GM19438 (cell line): Measurements from ENCODE around the gene DMC1.
A peak's percentile ranks its signal among the peaks of the same experiment; 100 is the strongest.
"Not testable (repeated sequence)": the region's sequence is repeated elsewhere in the genome, so short reads cannot be mapped to it uniquely, and the experiment has no call there.

Experiments
- ATAC-seq: cut with Tn5 transposase; IDR thresholded peaks from one replicate; pipeline ENCODE4 v1.9.1; 2021; ENCODE audit warnings: low read depth; ENCODE audit not compliant: unreplicated experiment

The DMC1 gene, protein sequence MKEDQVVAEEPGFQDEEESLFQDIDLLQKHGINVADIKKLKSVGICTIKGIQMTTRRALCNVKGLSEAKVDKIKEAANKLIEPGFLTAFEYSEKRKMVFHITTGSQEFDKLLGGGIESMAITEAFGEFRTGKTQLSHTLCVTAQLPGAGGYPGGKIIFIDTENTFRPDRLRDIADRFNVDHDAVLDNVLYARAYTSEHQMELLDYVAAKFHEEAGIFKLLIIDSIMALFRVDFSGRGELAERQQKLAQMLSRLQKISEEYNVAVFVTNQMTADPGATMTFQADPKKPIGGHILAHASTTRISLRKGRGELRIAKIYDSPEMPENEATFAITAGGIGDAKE

DNA sequence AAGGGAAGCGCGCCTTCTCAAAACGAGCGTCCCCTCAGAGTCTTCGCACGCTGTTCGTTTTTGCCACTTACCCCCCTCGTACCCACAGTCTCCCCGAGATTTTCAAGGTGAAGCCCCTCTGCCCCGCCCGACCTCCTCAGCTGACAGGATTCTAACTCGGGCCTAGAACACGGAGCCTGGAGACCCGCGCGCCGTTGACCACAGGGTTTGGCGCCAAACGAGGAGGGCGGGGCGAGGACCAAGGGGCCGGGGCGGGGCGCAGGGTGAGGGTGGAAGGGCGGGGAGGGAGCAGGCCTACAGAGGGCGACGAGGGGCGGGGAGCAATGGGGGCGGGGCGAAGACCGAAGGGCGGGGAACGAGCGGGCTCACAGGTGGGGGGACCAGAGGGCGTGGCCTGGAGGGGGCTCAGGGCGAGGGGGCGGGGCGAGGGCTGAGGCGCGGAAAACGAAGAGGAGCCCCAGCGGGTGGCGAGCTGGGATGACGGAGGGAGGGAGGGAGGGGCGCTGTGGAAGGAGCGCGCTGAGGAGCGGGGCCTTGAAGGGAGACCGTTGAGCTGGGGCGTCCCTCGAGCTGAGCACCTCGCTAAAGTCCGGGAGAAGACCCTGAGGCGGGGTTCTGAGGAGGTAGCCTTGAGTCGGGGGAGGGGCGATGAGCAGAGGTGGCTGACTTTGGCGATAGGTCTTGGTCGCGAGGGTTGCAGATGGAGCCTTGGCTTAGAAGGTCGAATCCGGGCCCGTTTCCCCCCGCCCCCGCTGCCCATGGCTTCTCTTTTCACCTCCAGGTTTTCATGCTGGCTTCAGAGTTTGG lies at the start of gene DMC1:
Gene DMC1 (minus strand): TSS at position 212 of the 807 bp plus-strand sequence. CDS start 1,927 bp downstream, outside the sequence.
- ATAC-seq: peak; percentile 66

DNA sequence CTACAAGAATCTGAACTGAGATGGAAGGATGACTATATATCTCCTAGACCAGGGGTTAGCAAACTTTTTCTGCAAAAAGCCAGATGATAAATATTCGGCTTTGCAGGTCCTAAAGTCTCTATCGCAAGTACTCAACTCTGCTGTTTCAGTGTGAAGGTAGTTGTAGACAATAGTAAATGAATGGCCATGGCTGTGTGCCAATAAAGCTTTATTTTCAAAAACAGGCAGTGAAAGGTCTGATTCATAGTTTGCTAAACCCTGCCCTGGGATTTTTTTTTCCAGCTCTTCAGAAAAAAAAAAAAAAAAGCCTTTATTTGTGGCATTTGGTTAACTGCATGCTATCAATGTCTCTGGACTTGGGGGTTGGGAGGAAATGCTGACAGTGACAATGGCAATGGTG lies 48.7 kb upstream of the DMC1 start:
- ATAC-seq: no peak

DNA sequence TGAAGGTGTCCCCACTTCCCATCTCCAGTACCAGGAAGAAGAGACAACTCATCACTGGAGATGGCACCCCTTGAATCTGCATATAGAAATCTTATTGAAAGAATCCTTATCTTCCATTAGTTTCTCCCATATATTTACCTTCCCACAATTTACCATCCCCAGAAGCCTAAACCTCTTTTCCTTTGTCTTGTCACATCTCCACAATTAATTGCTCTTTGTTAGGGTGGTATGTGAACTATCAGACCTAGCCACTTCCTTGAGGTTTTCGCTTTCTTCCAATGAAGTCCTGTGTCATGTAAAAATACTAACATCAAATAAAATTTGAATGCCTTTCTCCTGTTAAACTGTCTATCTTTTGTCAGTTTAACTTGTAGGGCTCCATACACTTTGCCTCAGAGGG lies 48.3 kb upstream of the DMC1 start:
- ATAC-seq: no peak

DNA sequence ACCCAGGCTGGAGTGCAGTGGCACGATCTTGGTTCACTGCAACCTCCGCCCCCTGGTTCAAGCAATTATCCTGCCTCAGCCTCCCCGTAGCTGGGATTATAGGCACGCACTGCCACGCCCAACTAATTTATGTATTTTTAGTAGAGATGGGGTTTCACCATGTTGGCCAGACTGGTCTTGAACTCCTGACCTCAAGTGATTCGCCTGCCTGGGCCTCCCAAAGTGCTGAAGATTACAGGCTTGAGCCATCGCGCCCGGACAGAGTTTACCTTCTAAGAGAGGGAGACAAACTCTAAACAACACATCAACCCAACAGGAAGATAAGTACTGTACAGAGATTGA lies 45.1 kb upstream of the DMC1 start:
- ATAC-seq: not testable (repeated sequence)

DNA sequence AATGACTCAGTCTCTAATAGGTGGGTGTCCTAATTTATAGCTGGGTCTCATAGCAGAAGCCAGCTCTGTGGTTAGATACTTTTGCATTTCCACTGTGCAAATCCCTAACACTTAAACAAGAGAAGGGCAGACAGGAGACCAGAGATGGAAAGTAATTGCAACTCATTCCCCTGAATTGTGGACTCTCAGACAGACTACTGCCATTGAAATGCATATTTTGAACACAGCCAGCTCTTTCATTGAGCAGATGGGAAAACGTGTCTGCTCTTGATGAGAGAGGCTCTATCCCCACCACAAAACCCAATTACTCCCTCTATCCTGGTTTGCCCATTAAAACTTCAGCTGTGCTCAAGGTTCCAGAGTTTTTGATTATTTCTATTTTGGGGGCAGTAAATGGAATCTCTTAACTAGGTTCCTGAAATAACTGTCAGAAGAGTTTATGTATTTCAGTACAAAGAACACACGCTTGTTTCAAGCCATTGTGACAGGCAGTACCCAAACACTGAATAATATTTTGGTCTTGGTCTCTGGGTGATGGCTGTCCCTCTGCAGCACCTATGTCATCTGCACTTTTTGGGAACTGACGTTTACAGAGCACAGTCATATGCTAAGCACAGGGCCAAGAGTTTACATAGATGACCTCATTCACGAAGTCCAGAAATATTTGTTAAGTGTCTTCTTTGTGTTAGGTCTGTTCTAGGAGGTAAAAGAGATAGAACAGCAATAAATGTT lies 44.5 kb upstream of the DMC1 start:
- no peak for ATAC-seq

DNA sequence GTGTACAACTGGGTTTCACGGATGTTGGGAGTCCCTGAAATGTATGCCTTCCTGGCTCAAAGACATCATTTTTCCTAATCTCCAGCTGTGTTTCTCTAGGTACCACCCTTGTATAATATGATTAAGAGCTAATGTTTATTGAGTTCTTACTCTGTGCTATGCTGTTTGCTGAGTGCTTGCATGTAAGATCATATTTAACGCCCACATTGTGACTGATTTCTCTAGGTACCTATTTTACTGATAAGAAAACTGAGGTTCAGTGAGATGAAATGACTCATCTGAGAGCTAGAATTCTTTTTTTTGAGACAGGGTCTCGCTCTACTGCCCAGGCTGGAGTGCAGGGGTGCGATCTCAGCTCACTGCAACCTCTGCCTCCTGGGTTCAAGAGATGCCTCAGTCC lies 43.6 kb upstream of the DMC1 start:
- ATAC-seq: no peak

DNA sequence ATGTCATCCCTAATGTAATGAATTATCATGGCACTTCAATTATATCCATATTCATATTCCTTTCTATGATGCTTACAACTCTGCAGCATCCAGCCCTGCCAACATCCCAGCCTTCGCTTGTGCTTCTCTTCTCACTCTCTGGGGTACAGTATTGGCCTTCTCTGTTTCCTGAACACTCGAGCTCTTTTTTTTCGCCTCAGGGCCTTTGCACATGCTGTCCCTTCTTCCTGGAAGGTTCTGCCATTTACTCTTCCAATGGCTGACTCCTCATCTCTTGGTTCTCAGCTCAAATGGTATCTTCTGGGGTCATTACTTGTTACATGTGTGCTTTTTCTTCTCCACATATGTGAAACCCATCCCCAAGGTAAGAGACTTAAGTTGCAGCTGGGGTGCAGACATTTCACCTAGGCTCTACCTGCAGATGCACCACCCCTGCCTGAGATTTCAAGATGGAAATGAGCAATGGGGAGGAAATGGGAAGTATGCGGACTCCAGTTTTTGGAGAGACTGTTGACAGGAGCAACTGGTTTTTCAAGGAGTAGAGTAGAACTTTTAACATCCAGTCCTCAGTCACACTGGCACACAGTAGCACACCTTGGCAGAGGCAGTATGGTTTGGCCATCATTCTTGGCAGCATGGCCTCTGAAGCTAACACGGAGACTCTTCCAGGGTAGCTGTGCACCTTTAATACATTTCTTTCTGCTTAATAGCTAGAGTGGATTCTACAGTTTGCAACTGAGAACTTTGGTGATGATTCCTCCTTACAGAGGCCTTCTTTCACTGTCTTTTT lies 42.4 kb upstream of the DMC1 start:
- no peak for ATAC-seq

DNA sequence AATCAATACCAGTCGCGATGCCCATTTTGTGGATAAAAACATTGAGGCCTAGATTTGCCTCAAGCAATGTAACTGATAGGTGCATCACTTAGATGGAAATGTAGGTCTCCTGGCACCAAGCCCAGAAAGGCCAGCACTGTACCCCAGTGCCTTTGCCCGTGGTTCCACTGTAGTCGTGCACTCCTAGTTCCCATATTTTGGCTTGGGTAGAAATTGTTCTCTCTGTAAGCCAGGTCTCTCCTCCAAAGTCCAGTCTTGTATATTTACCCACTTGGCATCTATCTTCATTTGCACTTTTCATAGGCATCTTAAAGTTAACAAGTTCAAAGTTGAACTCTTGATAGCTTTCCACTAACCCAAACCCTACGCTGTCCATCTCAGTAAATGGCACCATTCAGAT lies 41.6 kb upstream of the DMC1 start:
- no peak for ATAC-seq

DNA sequence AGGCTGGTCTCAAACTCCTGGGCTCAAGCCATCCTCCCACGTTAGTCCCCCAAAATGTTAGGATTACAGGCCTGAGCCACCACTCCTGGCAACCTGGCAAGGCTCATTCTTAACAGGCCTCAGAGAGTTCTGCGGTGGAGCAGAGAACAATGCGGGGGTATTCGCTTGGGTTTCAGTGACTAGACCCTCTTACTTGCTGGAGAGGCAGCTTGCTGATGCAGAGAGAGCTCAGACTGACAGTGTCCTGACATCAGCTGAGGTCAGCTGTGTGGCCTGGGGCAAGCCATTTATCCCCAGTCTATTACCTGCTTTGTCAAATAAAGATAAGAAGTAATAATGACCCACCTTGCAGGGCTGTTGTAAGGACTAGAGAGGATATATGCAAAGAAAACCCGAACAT lies 40.3 kb upstream of the DMC1 start:
- no peak for ATAC-seq

DNA sequence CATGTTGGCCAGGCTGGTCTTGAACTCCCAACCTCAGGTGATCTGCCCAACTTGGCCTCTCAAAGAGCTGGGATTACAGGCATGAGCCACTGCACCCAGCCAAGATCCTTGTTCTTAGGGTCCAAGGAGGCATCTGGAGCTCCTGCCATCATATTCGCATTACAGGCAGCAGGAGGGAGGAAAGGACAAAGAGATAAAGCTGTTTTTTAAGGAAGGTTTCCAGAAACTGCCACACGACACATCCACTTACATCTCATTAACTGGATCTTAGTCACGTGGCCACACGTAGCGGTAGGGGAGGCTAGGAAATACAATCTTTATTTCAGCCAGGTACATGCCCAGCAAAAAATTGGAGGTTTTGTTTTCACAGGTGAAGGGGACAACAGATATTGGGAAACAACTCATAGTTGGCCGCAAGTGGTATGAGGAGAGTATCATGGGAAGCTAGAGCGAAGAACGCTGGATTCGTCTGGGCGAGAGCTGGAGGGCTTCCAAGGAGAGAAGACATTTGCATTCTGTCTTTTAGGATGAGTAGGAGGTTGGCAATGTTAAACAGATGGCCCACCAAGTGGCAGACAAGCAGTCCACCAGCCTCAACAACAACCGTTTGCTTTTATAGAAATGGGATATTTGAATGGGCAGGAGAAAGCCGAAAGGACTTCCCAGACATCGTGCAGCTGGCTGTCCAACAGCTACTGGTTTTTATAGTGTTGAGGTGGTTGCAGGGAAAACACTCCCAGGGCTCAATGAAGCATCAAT lies 39.2 kb upstream of the DMC1 start:
- no peak for ATAC-seq

DNA sequence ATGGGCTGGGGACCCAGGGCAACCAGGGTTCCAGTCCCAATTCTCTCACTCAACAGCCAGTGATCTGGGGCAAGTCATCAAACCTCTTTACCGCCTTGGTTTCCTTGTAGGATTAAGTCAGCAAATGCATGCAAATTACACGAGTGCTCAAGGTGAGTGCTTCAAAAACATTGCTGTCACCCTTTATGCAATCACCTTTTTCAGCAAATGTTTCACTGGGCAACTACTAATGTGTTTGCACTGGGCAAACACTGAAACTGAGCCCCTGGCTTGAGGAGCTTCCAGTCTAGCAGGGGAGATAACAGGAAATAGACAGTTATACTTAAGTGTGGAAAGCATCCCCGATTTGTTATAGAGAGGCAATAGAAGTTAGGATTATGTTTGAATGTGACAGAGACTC lies 37.7 kb upstream of the DMC1 start:
- no peak for ATAC-seq

DNA sequence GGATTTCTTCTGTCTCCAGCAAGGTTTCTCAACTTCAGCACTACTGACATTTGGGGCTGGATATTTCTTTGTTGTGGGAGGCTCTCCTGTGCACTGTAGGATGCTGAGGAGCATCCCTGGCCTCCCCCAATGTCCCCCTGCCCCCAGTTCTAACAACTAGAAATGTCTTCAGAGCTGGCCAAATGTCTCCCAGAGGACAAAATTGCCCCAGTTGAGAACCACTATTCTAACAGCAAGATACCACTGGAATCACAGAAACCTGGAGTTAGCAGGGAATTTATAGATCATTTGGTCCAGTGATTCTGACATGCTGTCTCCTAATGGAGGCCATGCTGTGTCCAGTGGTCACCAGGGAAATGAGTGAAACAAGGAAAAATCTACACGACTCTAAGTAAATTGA lies 32.2 kb upstream of the DMC1 start:
- no peak for ATAC-seq

DNA sequence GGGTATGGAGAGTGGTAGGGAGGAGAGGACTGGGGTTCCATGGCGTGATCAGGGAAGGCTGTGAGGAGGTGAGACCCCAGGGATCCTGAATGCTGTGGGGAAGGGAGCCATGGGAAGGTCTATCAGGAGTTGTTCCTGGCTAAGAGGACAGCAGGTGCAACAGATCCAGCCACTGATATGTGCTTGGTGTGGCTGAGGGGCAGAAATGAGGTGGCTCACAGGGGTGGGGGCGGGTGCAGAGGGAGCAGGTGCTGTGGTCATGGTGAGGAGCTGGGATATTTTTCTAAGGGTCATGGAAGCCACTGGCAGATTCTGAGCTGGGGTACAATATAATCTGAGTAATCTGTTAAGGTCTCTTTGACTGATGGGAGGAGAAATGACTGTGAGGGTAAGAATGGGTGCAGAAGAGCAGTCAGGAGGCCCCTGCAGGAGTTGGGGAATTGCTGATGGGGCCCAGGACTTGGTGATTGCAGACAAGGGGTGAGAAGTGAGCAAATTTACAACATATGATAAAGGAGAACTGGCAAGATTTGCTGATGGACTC lies 31.3 kb upstream of the DMC1 start:
- ATAC-seq: no peak

DNA sequence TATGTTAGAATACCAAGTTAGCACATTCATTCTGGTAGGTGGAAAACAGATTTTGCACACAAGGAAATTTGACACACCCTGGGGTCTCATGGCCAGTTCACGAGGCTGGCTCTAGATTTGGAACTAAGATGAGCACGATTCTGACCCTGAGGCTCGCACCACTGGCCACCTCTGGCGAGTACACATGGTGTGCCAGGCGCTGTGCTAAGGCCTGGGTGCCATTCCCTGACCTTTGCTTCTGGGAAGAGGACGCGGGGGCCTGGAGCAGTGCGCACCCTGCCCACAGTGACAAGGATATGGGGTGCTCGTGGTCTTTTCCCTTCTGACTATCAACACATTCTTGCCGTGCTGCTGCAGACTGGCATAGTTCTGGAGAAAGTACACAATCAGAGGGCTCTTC lies 29.5 kb upstream of the DMC1 start:
- ATAC-seq: no peak

DNA sequence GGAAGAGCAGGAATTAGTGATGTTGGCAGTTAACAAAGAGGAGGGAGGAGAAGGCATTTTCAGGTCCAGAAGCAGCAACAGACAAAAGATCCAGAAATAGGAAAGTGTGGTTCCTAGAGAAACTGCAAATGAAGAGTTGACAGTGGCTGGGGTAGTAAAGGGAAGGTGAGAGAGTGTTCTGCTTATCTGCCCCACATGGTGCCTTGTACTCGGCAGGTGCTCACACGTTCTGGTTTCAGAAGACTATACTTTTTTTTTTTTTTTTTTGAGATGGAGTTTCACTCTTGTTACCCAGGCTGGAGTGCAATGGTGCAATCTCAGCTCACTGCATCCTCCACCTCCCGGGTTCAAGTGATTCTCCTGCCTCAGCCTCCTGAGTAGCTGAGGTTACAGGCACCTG lies 12.9 kb upstream of the DMC1 start:
- not testable (repeated sequence) for ATAC-seq

DNA sequence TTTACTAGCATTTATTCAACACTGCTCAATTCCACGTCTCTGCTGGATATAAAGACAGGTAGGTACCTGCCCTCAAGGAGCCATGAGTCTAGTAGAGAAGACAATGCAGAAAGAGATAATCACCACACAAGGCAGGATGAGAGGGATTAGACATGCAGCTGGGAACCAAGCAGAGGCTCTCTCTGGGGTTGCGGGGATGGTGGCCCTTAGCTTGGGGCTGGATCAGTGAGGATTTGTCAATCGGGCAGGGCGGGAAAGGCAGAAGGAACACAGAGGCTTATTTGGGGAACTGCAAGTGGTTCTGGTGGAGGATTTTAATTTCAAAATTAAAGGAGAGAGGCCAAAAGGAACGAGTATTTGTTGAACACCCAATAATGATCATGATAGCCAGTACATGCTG lies 8.5 kb upstream of the DMC1 start:
- no peak for ATAC-seq

DNA sequence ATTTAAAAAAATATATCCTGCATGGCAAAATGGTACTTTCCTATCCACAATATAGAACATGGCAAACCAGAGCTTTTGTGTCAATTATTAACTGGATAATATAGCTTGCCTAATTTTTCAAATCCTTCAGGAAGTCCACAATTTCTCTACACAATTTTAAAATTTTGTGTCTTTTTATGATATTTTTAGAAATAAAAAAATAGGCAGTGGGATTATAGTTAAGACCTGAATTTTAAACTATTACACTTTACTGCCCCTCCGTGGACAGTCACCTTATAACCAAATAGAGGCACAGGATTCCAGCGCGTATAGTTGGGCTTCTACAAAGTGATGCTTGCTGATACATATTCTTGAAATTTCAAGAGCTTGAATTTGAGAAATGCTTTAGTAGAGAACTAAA lies 2.1 kb upstream of the DMC1 start:
- ATAC-seq: no peak

DNA sequence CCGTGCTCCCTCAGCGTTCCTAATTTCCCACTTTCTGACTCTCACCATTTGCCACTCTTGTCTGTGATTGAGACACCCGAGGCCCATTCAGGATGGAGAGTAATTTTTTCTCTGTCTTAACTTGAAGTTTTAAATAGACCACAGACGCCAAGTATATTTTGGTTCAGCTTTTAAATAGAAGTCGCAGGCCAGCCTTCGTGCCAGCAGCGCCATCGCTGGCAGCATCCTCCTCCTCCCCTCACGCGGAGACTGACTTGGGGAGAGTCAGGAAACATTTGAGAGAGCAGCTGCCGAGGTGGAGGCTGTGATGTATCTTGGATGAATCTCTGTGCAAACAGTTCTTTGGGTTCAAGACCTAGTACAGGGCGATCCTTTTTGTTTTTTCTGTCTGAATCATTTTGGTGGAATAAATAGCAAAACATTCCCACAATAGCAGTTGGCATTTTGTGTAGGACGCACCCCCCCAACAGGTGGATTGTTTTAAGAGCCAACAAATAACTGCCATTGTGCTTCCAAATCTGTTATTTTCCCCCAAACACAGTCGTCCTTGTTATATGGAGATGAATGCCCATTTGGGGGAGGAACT lies 889 bp upstream of the DMC1 start:
- ATAC-seq: no peak

DNA sequence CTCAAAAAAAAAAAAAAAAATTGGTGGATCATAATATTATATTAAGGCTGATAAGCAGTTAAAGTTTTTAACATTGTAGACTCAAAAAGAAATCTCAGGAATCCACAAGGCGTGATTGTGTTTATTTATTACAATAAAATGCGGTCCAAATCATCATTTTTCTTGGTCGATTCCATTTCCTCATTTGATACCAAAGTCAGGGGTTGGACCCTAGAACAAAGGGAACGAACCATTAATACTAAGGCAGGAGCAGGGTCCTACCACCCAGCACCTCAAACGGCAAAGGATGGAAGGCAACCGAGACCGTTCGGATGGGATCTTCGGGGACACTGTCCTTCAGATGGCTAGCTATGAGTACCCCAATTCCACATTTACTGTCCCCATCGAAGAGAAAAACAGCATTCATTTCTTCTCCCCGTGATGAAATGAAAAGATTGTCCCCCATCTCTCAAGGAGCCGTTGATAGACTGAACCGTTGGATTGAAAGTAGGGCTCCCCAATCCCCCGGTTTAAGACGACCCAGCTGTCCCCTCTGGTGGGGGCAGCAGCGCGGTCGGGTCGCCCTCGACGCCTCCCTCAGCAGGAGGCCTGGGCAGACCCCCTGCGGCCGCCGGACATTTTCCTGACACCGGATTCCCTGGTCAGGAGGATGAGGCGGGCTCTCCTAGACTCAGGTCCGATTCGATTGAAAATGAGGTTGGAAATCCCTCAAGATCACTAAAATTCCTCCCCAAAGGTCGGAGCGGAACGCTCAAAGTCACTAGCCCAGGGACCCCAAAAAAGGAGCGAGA lies 607 bp downstream of the DMC1 start:
- peak; percentile 3 for ATAC-seq
